GM12878 (cell line): ENCODE measurements around the gene MLN. TPM values are rescaled to one million over a fixed set of nuclear protein-coding genes. Genes with fewer than 3 reads are reported as not detected.

Source experiments
- ATAC-seq: fragments of 200-7000 bp; cut with Tn5 transposase; 3 replicates; pipeline ENCODE4 v1.9.1; 2020; ENCODE audit warnings: mild to moderate bottlenecking, moderate library complexity
- BruUV-seq: library from RNA; stranded (reverse); fragments of 400-500 nt; replicated peaks from 2 replicates; lab custom pipeline; 2021; lab: Mats Ljungman, UMichigan
- CTCF ChIA-PET: fragments of 300-600 bp; sonication (Branson Sonifier 250); formaldehyde crosslinking; extraction: SDS; loops from one replicate; lab custom pipeline; 2021; ENCODE audit warnings: inconsistent platforms; lab: Yijun Ruan, JAX
- POLR2A ChIA-PET: fragments of 350-600 bp; formaldehyde crosslinking; extraction: SDS; loops from one replicate; lab custom pipeline; 2021; ENCODE audit warnings: inconsistent platforms; lab: Charles Lee
- RAD21 ChIA-PET: fragments of 300-600 bp; sonication (Branson Sonifier 250); formaldehyde crosslinking; loops from one replicate; lab custom pipeline; 2023; ENCODE audit warnings: antibody characterized with exemption; ENCODE audit not compliant: unreplicated experiment; lab: Charles Lee
- SMC1A ChIA-PET: fragments of 300-600 bp; sonication (Branson Sonifier 250); formaldehyde crosslinking; loops from one replicate; lab custom pipeline; 2023; ENCODE audit not compliant: unreplicated experiment, uncharacterized antibody; lab: Charles Lee
- DNase-seq: peaks from one replicate; pipeline ENCODE4 v3.0.0-alpha.2; 2011; ENCODE audit warnings: low read depth, low spot score
- FAIRE-seq: peaks from 3 replicates; lab custom pipeline; 2011; peaks lifted over from hg19 to GRCh38; lab: Jason Lieb, UNC
- H2AFZ ChIP-seq: 2 replicates; pipeline ENCODE4 v1.6.0; 2011; ENCODE audit warnings: low read depth, low read length, control low read depth; ENCODE audit not compliant: control insufficient read depth
- H3K27ac ChIP-seq: 2 replicates; pipeline ENCODE4 v1.5.1; 2011; ENCODE audit warnings: control low read depth; ENCODE audit not compliant: control insufficient read depth, insufficient read depth
- H3K27me3 ChIP-seq, 2 experiments: replicated peaks in 1 of 2; 2 replicates each; pipeline versions ENCODE4 v1.6.0 to v1.6.1; 2011; ENCODE audit warnings: low read length in 1 of 2; ENCODE audit not compliant: control insufficient read depth in 2 of 2, insufficient read depth in 2 of 2
- H3K36me3 ChIP-seq, 2 experiments: 2 replicates each; pipeline ENCODE4 v1.5.1; 2011; ENCODE audit warnings: low read length in 1 of 2; ENCODE audit not compliant: control insufficient read depth in 2 of 2, insufficient read depth in 2 of 2
- H3K4me1 ChIP-seq: 2 replicates; pipeline ENCODE4 v1.6.1; 2011; ENCODE audit warnings: mild to moderate bottlenecking, low read length, moderate library complexity, mixed read lengths; ENCODE audit not compliant: control insufficient read depth, insufficient read depth
- H3K4me2 ChIP-seq: 2 replicates; pipeline ENCODE4 v1.6.0; 2011; ENCODE audit warnings: control low read depth; ENCODE audit not compliant: control insufficient read depth, insufficient read depth
- H3K4me3 ChIP-seq: fragments of 200-600 bp; sonication (generic); 2 replicates; pipeline ENCODE4 v1.5.1; 2016
- H3K79me2 ChIP-seq: 2 replicates; pipeline ENCODE4 v1.6.0; 2011; ENCODE audit warnings: low read length; ENCODE audit not compliant: control insufficient read depth, insufficient read depth
- H3K9ac ChIP-seq: 2 replicates; pipeline ENCODE4 v1.8.0; 2011; ENCODE audit warnings: low read length, control low read depth, mixed read lengths; ENCODE audit not compliant: control insufficient read depth, insufficient read depth
- H3K9me3 ChIP-seq: replicated peaks from 3 replicates; pipeline ENCODE4 v1.5.1; 2011; ENCODE audit warnings: mild to moderate bottlenecking, low read length; ENCODE audit not compliant: control insufficient read depth, insufficient read depth
- H4K20me1 ChIP-seq: 2 replicates; pipeline ENCODE4 v1.6.0; 2011; ENCODE audit not compliant: control insufficient read depth, insufficient read depth
- CBX5 ChIP-seq: sonication (generic); IDR thresholded peaks from 2 replicates; pipeline ENCODE4 v1.6.1; 2016; ENCODE audit warnings: low read depth, moderate library complexity, mild to moderate bottlenecking, inconsistent platforms
- EZH2 ChIP-seq: IDR thresholded peaks from 2 replicates; pipeline ENCODE4 v1.6.1; 2012; ENCODE audit warnings: low read depth, mild to moderate bottlenecking, control low read depth, inconsistent platforms, low read length, borderline replicate concordance; ENCODE audit not compliant: control insufficient read depth
- FOXK2 ChIP-seq: fragments of 450-650 bp; IDR thresholded peaks from 2 replicates; pipeline ENCODE4 v1.6.1; 2017; ENCODE audit warnings: mild to moderate bottlenecking, moderate library complexity
- HCFC1 ChIP-seq: fragments of 150-350 bp; IDR thresholded peaks from 2 replicates; pipeline ENCODE4 v1.6.1; 2014; ENCODE audit warnings: low read length
- HDAC2 ChIP-seq: fragments of 200-600 bp; sonication (generic); IDR thresholded peaks from 2 replicates; pipeline ENCODE4 v1.6.1; 2017
- HDGF ChIP-seq: fragments of 450-650 bp; IDR thresholded peaks from 2 replicates; pipeline ENCODE4 v1.6.1; 2016; ENCODE audit warnings: antibody characterized with exemption
- JUNB ChIP-seq: IDR thresholded peaks from 2 replicates; pipeline ENCODE4 v1.6.1; 2016; ENCODE audit warnings: antibody characterized with exemption, mild to moderate bottlenecking
- PAX8 ChIP-seq: fragments of 450-650 bp; IDR thresholded peaks from 2 replicates; pipeline ENCODE4 v1.6.1; 2017; ENCODE audit warnings: mild to moderate bottlenecking, moderate library complexity
- POLR2A ChIP-seq: IDR thresholded peaks from 2 replicates; pipeline ENCODE4 v1.6.1; 2011; ENCODE audit warnings: low read depth, mild to moderate bottlenecking, low read length
- RFX5 ChIP-seq: IDR thresholded peaks from 2 replicates; pipeline ENCODE4 v1.6.1; 2011; ENCODE audit warnings: low read depth, low read length, improper control_type of control experiment
- TBL1XR1 ChIP-seq: IDR thresholded peaks from 2 replicates; pipeline ENCODE4 v1.6.1; 2012; ENCODE audit warnings: low read depth, low read length, improper control_type of control experiment
- WGBS: methylation state at CpG from one replicate; pipeline ENCODE4 v1.1.6; 2016; ENCODE audit warnings: low lambda C conversion rate; ENCODE audit not compliant: insufficient replicate concordance, insufficient coverage; ENCODE audit errors: missing lambda C conversion rate; 5-methylcytosine and 5-hydroxymethylcytosine counted together
- in situ Hi-C: fragments of 300-500 bp; cut with MboI; formaldehyde crosslinking; loops from 9 replicates; pipeline ENCODE4 v1.14.3; 2018; ENCODE audit warnings: mixed read lengths
- intact Hi-C: fragments of 100-400 bp; cut with micrococcal nuclease; formaldehyde crosslinking; loops from one replicate; pipeline ENCODE4 v1.14.2; 2022; ENCODE audit not compliant: unreplicated experiment
- polyA plus RNA-seq, 11 experiments: library from polyadenylated mRNA; depleted of rRNA in 4 of 11; unstranded in 6 of 11; stranded (reverse) in 5 of 11; fragments of >200 nt; fragmentation: Nextera tagmentation in 4 of 11; fragmentation: Illumina TruSeq in 1 of 11; extraction: Ambion mirVana in 4 of 11; extraction: Trizol in 1 of 11; gene quantifications; 1 replicate in 1 of 11; 2 replicates in 10 of 11; pipeline versions ENCODE4 v1.2.1 to v1.2.3, GENCODE V29; 2011 to 2016; ENCODE audit warnings: inconsistent platforms in 2 of 11, missing spikeins in 2 of 11, low read depth in 1 of 11
- total RNA-seq, 4 experiments: library from RNA; depleted of rRNA in 3 of 4; stranded (reverse); fragments of >200 nt in 3 of 4; fragmentation: Illumina TruSeq in 1 of 4; extraction: Trizol in 1 of 4; gene quantifications; 2 replicates each; pipeline versions ENCODE4 v1.2.1 to v1.2.3, GENCODE V29; 2013 to 2021
- TF ChIP-seq, protein P1 (sequence below): fragments of 450-650 bp; IDR thresholded peaks from 2 replicates; pipeline ENCODE4 v1.6.1; 2016; ENCODE audit warnings: mild to moderate bottlenecking, moderate library complexity, borderline replicate concordance
- TF ChIP-seq, protein P2 (sequence below): fragments of 450-650 bp; IDR thresholded peaks from 2 replicates; pipeline ENCODE4 v1.6.1; 2018; ENCODE audit warnings: borderline replicate concordance, mild to moderate bottlenecking; ENCODE audit not compliant: partially characterized antibody

MLN gene
- total and polyA plus RNA-seq, 10 of the 15 experiments (the other 5 are each of a cell fraction or from before 2014, with no cell fraction given), result not detected

GRCh38 chr6:33799454-33800113 is 4.2 kb downstream of the MLN start:
- POLR2A ChIA-PET, result no interaction called here
- no peak overlapping the region for H3K27ac ChIP-seq
- H3K4me2 ChIP-seq, result no peak overlapping the region
- DNase-seq, result no peak
- peaks cover 0 to 6% of the 10 kb centered on the region in 2 experiments for H3K27me3 ChIP-seq
- CTCF ChIA-PET, result no interaction called here
- intact Hi-C loops, result no loop called here
- BruUV-seq, result no TSS peak
- H3K4me3 ChIP-seq, result no peak overlapping the region
- H2AFZ ChIP-seq, result no peak overlapping the region
- H3K36me3 ChIP-seq, result no peaks in the 10 kb centered on the region
- H3K9ac ChIP-seq, result no peak overlapping the region
- no peak for FAIRE-seq
- RAD21 ChIA-PET, result no interaction called here
- WGBS, result 11% methylated on average over 4 of the region's 4 CpGs
- H3K9me3 ChIP-seq, result no peaks in the 10 kb centered on the region
- H3K79me2 ChIP-seq, result no peaks in the 10 kb centered on the region
- SMC1A ChIA-PET, result no interaction called here
- H4K20me1 ChIP-seq, result no peaks in the 10 kb centered on the region
- ATAC-seq, result no peak
- H3K4me1 ChIP-seq, result no peaks in the 10 kb centered on the region
- in situ Hi-C loops, result no loop called here
- TF ChIP-seq JUNB, result no peak
- TF ChIP-seq HDAC2, result no peak
- TF ChIP-seq, protein P1, sequence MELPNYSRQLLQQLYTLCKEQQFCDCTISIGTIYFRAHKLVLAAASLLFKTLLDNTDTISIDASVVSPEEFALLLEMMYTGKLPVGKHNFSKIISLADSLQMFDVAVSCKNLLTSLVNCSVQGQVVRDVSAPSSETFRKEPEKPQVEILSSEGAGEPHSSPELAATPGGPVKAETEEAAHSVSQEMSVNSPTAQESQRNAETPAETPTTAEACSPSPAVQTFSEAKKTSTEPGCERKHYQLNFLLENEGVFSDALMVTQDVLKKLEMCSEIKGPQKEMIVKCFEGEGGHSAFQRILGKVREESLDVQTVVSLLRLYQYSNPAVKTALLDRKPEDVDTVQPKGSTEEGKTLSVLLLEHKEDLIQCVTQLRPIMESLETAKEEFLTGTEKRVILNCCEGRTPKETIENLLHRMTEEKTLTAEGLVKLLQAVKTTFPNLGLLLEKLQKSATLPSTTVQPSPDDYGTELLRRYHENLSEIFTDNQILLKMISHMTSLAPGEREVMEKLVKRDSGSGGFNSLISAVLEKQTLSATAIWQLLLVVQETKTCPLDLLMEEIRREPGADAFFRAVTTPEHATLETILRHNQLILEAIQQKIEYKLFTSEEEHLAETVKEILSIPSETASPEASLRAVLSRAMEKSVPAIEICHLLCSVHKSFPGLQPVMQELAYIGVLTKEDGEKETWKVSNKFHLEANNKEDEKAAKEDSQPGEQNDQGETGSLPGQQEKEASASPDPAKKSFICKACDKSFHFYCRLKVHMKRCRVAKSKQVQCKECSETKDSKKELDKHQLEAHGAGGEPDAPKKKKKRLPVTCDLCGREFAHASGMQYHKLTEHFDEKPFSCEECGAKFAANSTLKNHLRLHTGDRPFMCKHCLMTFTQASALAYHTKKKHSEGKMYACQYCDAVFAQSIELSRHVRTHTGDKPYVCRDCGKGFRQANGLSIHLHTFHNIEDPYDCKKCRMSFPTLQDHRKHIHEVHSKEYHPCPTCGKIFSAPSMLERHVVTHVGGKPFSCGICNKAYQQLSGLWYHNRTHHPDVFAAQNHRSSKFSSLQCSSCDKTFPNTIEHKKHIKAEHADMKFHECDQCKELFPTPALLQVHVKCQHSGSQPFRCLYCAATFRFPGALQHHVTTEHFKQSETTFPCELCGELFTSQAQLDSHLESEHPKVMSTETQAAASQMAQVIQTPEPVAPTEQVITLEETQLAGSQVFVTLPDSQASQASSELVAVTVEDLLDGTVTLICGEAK, result no peak
- TF ChIP-seq HDGF, result no peak
- TF ChIP-seq CBX5, result no peak
- TF ChIP-seq, protein P2, sequence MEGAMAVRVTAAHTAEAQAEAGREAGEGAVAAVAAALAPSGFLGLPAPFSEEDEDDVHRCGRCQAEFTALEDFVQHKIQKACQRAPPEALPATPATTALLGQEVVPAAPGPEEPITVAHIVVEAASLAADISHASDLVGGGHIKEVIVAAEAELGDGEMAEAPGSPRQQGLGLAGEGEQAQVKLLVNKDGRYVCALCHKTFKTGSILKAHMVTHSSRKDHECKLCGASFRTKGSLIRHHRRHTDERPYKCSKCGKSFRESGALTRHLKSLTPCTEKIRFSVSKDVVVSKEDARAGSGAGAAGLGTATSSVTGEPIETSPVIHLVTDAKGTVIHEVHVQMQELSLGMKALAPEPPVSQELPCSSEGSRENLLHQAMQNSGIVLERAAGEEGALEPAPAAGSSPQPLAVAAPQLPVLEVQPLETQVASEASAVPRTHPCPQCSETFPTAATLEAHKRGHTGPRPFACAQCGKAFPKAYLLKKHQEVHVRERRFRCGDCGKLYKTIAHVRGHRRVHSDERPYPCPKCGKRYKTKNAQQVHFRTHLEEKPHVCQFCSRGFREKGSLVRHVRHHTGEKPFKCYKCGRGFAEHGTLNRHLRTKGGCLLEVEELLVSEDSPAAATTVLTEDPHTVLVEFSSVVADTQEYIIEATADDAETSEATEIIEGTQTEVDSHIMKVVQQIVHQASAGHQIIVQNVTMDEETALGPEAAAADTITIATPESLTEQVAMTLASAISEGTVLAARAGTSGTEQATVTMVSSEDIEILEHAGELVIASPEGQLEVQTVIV, result no peak
- TF ChIP-seq PAX8, result no peak
- TF ChIP-seq FOXK2, result no peak
- TF ChIP-seq RFX5, result no peak
- TF ChIP-seq EZH2, result no peak
- TF ChIP-seq TBL1XR1, result no peak
- TF ChIP-seq POLR2A, result no peak
- no peak for TF ChIP-seq HCFC1
